WTC11 (cell line): ENCODE data around the gene CAMKMT. TPM values are rescaled to one million over a fixed set of nuclear protein-coding genes. Genes with fewer than 3 reads are reported as not detected.

Source experiments
- ATAC-seq: fragments of 200-7000 bp; cut with Tn5 transposase; 2 replicates; pipeline ENCODE4 v1.10.0; 2021; ENCODE audit warnings: mild to moderate bottlenecking, moderate library complexity
- CTCF ChIA-PET: fragments of 300-600 bp; sonication (Branson Sonifier 250); formaldehyde crosslinking; loops from one replicate; lab custom pipeline; 2021; ENCODE audit warnings: antibody characterized with exemption; lab: Charles Lee
- POLR2A ChIA-PET: fragments of 350-600 bp; sonication (Branson Sonifier 250); formaldehyde crosslinking; loops from one replicate; lab custom pipeline; 2021; ENCODE audit warnings: antibody characterized with exemption; lab: Charles Lee
- DNase-seq: peaks from one replicate; pipeline ENCODE4 v3.0.0; 2021; ENCODE audit warnings: low spot score
- H3K27ac Mint-ChIP-seq: 2 replicates; pipeline ENCODE4 v1.8.0; 2021; ENCODE audit warnings: mixed read lengths
- H3K27me3 Mint-ChIP-seq: 2 replicates; pipeline ENCODE4 v1.8.0; 2021; ENCODE audit warnings: low read depth, mild to moderate bottlenecking, moderate library complexity, mixed read lengths
- H3K36me3 Mint-ChIP-seq: 2 replicates; pipeline ENCODE4 v1.8.0; 2021; ENCODE audit warnings: mixed read lengths
- H3K4me1 Mint-ChIP-seq: 2 replicates; pipeline ENCODE4 v1.8.0; 2022; ENCODE audit warnings: mixed read lengths
- H3K4me3 Mint-ChIP-seq: 2 replicates; pipeline ENCODE4 v1.8.0; 2021; ENCODE audit warnings: mild to moderate bottlenecking, moderate library complexity, mixed read lengths
- H3K9me3 Mint-ChIP-seq: 2 replicates; pipeline ENCODE4 v1.8.0; 2021; ENCODE audit warnings: mixed read lengths
- ARID4B ChIP-seq: sonication (generic); formaldehyde crosslinking; IDR thresholded peaks from 2 replicates; pipeline ENCODE4 v1.8.0; 2023; ENCODE audit warnings: missing genetic modification reagents, mild to moderate bottlenecking, borderline replicate concordance
- ELF4 ChIP-seq: sonication (generic); formaldehyde crosslinking; IDR thresholded peaks from 2 replicates; pipeline ENCODE4 v1.8.1; 2022; ENCODE audit warnings: low read depth, mild to moderate bottlenecking, moderate library complexity, missing genetic modification reagents
- EMX1 ChIP-seq: fragments of 250-450 bp; sonication (Bioruptor Pico); IDR thresholded peaks from 2 replicates; pipeline ENCODE4 v1.8.0; 2021; ENCODE audit warnings: mild to moderate bottlenecking
- FOXK1 ChIP-seq: sonication (generic); formaldehyde crosslinking; IDR thresholded peaks from 2 replicates; pipeline ENCODE4 v1.8.0; 2022; ENCODE audit warnings: mild to moderate bottlenecking, moderate library complexity, missing genetic modification reagents
- HMGA2 ChIP-seq: fragments of 250-450 bp; sonication (Bioruptor Pico); IDR thresholded peaks from 2 replicates; pipeline ENCODE4 v1.4.0; 2021; ENCODE audit warnings: mild to moderate bottlenecking, moderate library complexity
- IRF2 ChIP-seq: sonication (generic); formaldehyde crosslinking; IDR thresholded peaks from 2 replicates; pipeline ENCODE4 v1.8.0; 2022; ENCODE audit warnings: low read depth, missing genetic modification reagents, borderline replicate concordance
- NFYB ChIP-seq: sonication (generic); formaldehyde crosslinking; conservative IDR thresholded peaks from 2 replicates; pipeline ENCODE4 v1.8.0; 2022; ENCODE audit warnings: low read depth, missing genetic modification reagents
- NR1H2 ChIP-seq: sonication (generic); formaldehyde crosslinking; IDR thresholded peaks from 2 replicates; pipeline ENCODE4 v1.9.0; 2021; ENCODE audit warnings: mild to moderate bottlenecking, moderate library complexity, missing genetic modification reagents
- RELA ChIP-seq: sonication (generic); formaldehyde crosslinking; IDR thresholded peaks from 2 replicates; pipeline ENCODE4 v1.8.1; 2022; ENCODE audit warnings: missing genetic modification reagents, mild to moderate bottlenecking, borderline replicate concordance
- RORB ChIP-seq: fragments of 250-450 bp; sonication (Bioruptor Pico); IDR thresholded peaks from 2 replicates; pipeline ENCODE4 v1.9.0; 2021; ENCODE audit warnings: mild to moderate bottlenecking
- TP53 ChIP-seq: sonication (generic); formaldehyde crosslinking; IDR thresholded peaks from 2 replicates; pipeline ENCODE4 v1.8.1; 2023; ENCODE audit warnings: mild to moderate bottlenecking, missing genetic modification reagents
- ZBTB21 ChIP-seq: sonication (generic); formaldehyde crosslinking; IDR thresholded peaks from 2 replicates; pipeline ENCODE4 v1.8.1; 2023; ENCODE audit warnings: mild to moderate bottlenecking, missing genetic modification reagents, borderline replicate concordance
- ZNF138 ChIP-seq: sonication (generic); formaldehyde crosslinking; conservative IDR thresholded peaks from 2 replicates; pipeline ENCODE4 v1.8.1; 2022; ENCODE audit warnings: mild to moderate bottlenecking, moderate library complexity, missing genetic modification reagents
- ZNF416 ChIP-seq: fragments of 250-450 bp; sonication (Bioruptor Pico); IDR thresholded peaks from 2 replicates; pipeline ENCODE4 v1.9.0; 2021; ENCODE audit warnings: mild to moderate bottlenecking, inconsistent platforms
- ZSCAN18 ChIP-seq: fragments of 250-450 bp; sonication (Bioruptor Pico); IDR thresholded peaks from 2 replicates; pipeline ENCODE4 v2.1.2; 2022; ENCODE audit warnings: mild to moderate bottlenecking, moderate library complexity
- total RNA-seq: library from RNA; stranded (reverse); gene quantifications from 3 replicates; pipeline ENCODE4 v1.2.3, GENCODE V29; 2021
- TF ChIP-seq, protein P1 (sequence below): sonication (generic); formaldehyde crosslinking; IDR thresholded peaks from 2 replicates; pipeline ENCODE4 v1.8.1; 2022; ENCODE audit warnings: missing genetic modification reagents, borderline replicate concordance
- TF ChIP-seq, protein P2 (sequence below): sonication (generic); formaldehyde crosslinking; IDR thresholded peaks from 2 replicates; pipeline ENCODE4 v1.8.1; 2022; ENCODE audit warnings: mild to moderate bottlenecking, missing genetic modification reagents, moderate library complexity, borderline replicate concordance
- TF ChIP-seq, protein P3 (sequence below): sonication (generic); formaldehyde crosslinking; IDR thresholded peaks from 2 replicates; pipeline ENCODE4 v1.8.0; 2022; ENCODE audit warnings: mild to moderate bottlenecking, missing genetic modification reagents

Gene CAMKMT
- total RNA-seq, 1 experiment from 2014 or later, result 20.6 TPM

DNA sequence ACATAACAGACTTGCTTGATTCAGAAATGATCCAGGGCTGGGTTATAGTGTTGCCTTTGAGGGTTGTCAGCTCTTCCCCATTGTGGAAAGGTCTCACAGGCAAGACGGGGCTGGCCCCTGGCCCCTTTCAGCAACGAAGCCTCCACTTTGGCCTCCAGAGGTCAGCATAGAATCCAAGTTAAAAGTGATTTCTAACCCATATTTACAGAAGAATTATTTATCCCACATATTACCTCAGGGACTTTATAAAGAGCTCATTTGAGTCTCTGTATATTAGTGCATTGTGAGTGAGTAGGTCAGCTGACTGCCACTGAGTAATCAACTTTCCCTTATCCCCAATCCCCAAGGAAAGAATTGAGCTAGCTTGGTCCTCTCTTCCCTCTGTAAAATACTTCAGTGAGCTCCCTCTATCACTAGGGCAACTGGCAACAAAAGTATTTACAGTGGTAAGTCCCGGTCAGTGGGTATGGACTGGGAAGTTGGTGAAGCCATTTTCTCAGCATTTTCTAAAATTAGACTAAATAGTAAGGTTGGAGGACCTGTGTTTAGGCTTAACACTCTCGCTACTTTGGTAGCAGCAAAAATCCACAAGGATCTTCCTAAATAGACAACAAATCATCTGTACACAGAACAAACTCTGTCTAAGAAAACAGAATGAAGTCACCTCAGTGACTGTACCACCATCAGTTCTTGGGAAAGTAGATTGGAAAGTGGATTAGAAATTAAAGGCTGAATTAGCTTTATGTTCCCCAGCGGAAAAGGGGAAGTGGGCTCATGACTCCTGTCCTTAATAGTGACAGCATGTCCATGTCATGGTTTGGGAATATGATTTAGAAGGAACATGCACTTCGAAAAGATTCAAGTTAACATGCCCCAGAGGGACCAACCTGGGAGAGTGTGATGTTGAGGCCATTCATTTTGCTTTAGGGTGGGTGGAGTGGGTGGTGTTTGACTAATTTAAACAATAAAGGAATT lies 408.8 kb downstream of the CAMKMT start (continued):
- TF ChIP-seq ZBTB21 (CRISPR knock-in tag) (no peak), ARID4B (CRISPR knock-in tag) (no peak)

DNA sequence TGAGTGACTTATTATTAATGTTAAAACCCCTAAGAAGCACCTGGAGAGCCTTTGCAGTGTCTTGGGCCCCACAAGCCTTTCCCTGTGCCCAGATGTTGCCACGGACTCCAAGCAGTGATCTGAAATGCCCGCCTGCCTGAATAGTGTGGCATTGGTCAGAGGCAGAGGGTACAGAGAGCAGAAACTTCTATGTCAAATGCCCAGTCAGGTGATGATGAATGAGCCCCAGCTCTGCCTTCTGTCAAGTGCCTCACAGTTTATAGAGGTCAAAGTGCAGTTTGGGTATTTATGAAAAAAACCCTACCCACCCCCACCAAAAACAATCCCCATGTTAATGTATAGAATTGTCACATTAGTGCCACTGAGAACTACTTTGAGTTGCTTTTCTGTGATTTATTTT lies 409.8 kb downstream of the CAMKMT start:
- POLR2A ChIA-PET, result interaction anchor here (0.7 kb wide), 1 partner anchor 16 kb away, joined by 3 read pairs; no protein-coding TSS in a partner anchor
- DNase-seq (no peak), ATAC-seq (no peak)
- Mint-ChIP-seq H3K9me3 (no peaks in the 10 kb centered on the region), H3K4me1 (peaks cover 81% of the 10 kb centered on the region), H3K27ac (no peak overlapping the region), H3K36me3 (no peaks in the 10 kb centered on the region), H3K27me3 (peaks cover 28% of the 10 kb centered on the region), H3K4me3 (no peak overlapping the region)
- CTCF ChIA-PET, result interaction anchor here (0.7 to 2.5 kb wide), 2 partner anchors 19 to 27 kb away, joined by 4 to 18 read pairs; no protein-coding TSS in a partner anchor
- TF ChIP-seq HMGA2 (no peak), ZBTB21 (CRISPR knock-in tag) (no peak), NR1H2 (CRISPR knock-in tag) (no peak), RELA (CRISPR knock-in tag) (no peak), ARID4B (CRISPR knock-in tag) (no peak), ELF4 (CRISPR knock-in tag) (no peak), EMX1 (CRISPR knock-in tag) (no peak), RORB (no peak), FOXK1 (no peak), TP53 (CRISPR knock-in tag) (no peak), NFYB (CRISPR knock-in tag) (no peak), IRF2 (CRISPR knock-in tag) (no peak), ZNF138 (CRISPR knock-in tag) (no peak), ZNF416 (no peak), ZSCAN18 (no peak)
- TF ChIP-seq, protein P1, sequence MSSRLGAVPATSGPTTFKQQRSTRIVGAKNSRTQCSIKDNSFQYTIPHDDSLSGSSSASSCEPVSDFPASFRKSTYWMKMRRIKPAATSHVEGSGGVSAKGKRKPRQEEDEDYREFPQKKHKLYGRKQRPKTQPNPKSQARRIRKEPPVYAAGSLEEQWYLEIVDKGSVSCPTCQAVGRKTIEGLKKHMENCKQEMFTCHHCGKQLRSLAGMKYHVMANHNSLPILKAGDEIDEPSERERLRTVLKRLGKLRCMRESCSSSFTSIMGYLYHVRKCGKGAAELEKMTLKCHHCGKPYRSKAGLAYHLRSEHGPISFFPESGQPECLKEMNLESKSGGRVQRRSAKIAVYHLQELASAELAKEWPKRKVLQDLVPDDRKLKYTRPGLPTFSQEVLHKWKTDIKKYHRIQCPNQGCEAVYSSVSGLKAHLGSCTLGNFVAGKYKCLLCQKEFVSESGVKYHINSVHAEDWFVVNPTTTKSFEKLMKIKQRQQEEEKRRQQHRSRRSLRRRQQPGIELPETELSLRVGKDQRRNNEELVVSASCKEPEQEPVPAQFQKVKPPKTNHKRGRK (CRISPR knock-in tag), result no peak
- TF ChIP-seq, protein P2, sequence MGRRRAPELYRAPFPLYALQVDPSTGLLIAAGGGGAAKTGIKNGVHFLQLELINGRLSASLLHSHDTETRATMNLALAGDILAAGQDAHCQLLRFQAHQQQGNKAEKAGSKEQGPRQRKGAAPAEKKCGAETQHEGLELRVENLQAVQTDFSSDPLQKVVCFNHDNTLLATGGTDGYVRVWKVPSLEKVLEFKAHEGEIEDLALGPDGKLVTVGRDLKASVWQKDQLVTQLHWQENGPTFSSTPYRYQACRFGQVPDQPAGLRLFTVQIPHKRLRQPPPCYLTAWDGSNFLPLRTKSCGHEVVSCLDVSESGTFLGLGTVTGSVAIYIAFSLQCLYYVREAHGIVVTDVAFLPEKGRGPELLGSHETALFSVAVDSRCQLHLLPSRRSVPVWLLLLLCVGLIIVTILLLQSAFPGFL (CRISPR knock-in tag), result no peak
- TF ChIP-seq, protein P3, sequence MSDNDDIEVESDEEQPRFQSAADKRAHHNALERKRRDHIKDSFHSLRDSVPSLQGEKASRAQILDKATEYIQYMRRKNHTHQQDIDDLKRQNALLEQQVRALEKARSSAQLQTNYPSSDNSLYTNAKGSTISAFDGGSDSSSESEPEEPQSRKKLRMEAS (CRISPR knock-in tag), result no peak
